T-cell (primary cell): ENCODE results near the gene ZFAND3. TPM values are rescaled to one million over a fixed set of nuclear protein-coding genes. Genes with fewer than 3 reads are reported as not detected.

Source experiments
- ATAC-seq, 4 experiments: fragments of 200-7000 bp in 3 of 4; fragments of 150-1000 bp in 1 of 4; cut with Tn5 transposase; replicated peaks in 1 of 4; 1 replicate in 3 of 4; 2 replicates in 1 of 4; pipeline ENCODE4 v1.10.0; 2021; ENCODE audit warnings: moderate library complexity in 3 of 4, mild to moderate bottlenecking in 2 of 4, moderate number of reproducible peaks in 1 of 4
- CTCF ChIA-PET, 2 donors: fragments of 300-600 bp; sonication (Branson Sonifier 250); formaldehyde crosslinking; loops; one replicate each; lab custom pipeline; 2022; ENCODE audit warnings: antibody characterized with exemption in 2 of 2; lab: Charles Lee
- POLR2A ChIA-PET, 2 donors: fragments of 300-600 bp; sonication (Branson Sonifier 250); formaldehyde crosslinking; loops; one replicate each; lab custom pipeline; 2022; ENCODE audit warnings: antibody characterized with exemption in 2 of 2; lab: Charles Lee
- DNase-seq, 35 experiments: peaks; one replicate each; pipeline versions ENCODE4 v3.0.0 to v3.0.0-alpha.2; 2013 to 2023
- H3K27ac ChIP-seq: one replicate; pipeline ENCODE4 v1.5.1; 2013; ENCODE audit warnings: low read length
- H3K27me3 ChIP-seq, 2 experiments: replicated peaks in 1 of 2; 1 replicate in 1 of 2; 2 replicates in 1 of 2; pipeline versions ENCODE4 v1.6.1 to v1.7.0; 2013; ENCODE audit warnings: low read length in 1 of 2, mixed read lengths in 1 of 2; ENCODE audit not compliant: control insufficient read depth in 2 of 2, insufficient read depth in 2 of 2; ENCODE audit errors: extremely low read depth in 1 of 2
- H3K36me3 ChIP-seq, 2 donors: 1 replicate in 1 of 2; 2 replicates in 1 of 2; pipeline versions ENCODE4 v1.6.1 to v1.7.0; 2013; ENCODE audit warnings: low read length in 1 of 2; ENCODE audit not compliant: control insufficient read depth in 2 of 2, insufficient read depth in 1 of 2; ENCODE audit errors: extremely low read depth in 1 of 2
- H3K4me1 ChIP-seq, 2 experiments: 1 replicate in 1 of 2; 2 replicates in 1 of 2; pipeline versions ENCODE4 v1.6.1 to v1.7.0; 2013; ENCODE audit warnings: low read length in 2 of 2, mixed read lengths in 1 of 2; ENCODE audit not compliant: insufficient read depth in 2 of 2, control insufficient read depth in 1 of 2; ENCODE audit errors: extremely low read depth in 1 of 2
- H3K4me3 ChIP-seq, 2 donors: 1 replicate in 1 of 2; 2 replicates in 1 of 2; pipeline versions ENCODE4 v1.5.1 to v1.7.0; 2013; ENCODE audit warnings: mild to moderate bottlenecking in 2 of 2, low read length in 1 of 2, moderate library complexity in 1 of 2; ENCODE audit not compliant: control insufficient read depth in 1 of 2; ENCODE audit errors: extremely low read depth in 1 of 2
- H3K9me3 ChIP-seq: 2 replicates; pipeline ENCODE4 v1.7.0; 2013
- H3K27ac Mint-ChIP-seq, 2 donors: one replicate each; pipeline ENCODE4 v1.8.0; 2020 to 2021; ENCODE audit warnings: mild to moderate bottlenecking in 2 of 2, mixed read lengths in 2 of 2
- H3K27me3 Mint-ChIP-seq, 2 donors: one replicate each; pipeline ENCODE4 v1.8.0; 2021 to 2022; ENCODE audit warnings: mixed read lengths in 2 of 2
- H3K36me3 Mint-ChIP-seq: one replicate; pipeline ENCODE4 v1.8.0; 2021; ENCODE audit warnings: mixed read lengths
- H3K4me1 Mint-ChIP-seq, 3 donors: one replicate each; pipeline ENCODE4 v1.8.0; 2020 to 2022; ENCODE audit warnings: mixed read lengths in 3 of 3, mild to moderate bottlenecking in 1 of 3
- H3K4me3 Mint-ChIP-seq, 3 donors: one replicate each; pipeline ENCODE4 v1.8.0; 2020 to 2022; ENCODE audit warnings: mild to moderate bottlenecking in 3 of 3, mixed read lengths in 3 of 3, moderate library complexity in 3 of 3
- H3K9me3 Mint-ChIP-seq, 3 donors: one replicate each; pipeline ENCODE4 v1.8.0; 2020 to 2022; ENCODE audit warnings: mixed read lengths in 3 of 3
- WGBS: methylation state at CpG from one replicate; pipeline ENCODE4 v1.1.5; 2013; ENCODE audit warnings: missing lambda C conversion rate; ENCODE audit not compliant: insufficient coverage; 5-methylcytosine and 5-hydroxymethylcytosine counted together
- total RNA-seq, 35 experiments: library from RNA in 6 of 35; stranded (reverse) in 6 of 35; fragments of 120-200 nt in 1 of 35; gene quantifications; one replicate each; pipeline versions ENCODE4 v1.2.1 to v1.2.4 and lab custom pipeline; 2013 to 2026

ZFAND3 gene
- total RNA-seq, 5 donors from 2014 or later (not counting 1 experiment from before 2014, with no cell fraction given), result 35.6 to 59.3 (median 36.4) TPM

DNA sequence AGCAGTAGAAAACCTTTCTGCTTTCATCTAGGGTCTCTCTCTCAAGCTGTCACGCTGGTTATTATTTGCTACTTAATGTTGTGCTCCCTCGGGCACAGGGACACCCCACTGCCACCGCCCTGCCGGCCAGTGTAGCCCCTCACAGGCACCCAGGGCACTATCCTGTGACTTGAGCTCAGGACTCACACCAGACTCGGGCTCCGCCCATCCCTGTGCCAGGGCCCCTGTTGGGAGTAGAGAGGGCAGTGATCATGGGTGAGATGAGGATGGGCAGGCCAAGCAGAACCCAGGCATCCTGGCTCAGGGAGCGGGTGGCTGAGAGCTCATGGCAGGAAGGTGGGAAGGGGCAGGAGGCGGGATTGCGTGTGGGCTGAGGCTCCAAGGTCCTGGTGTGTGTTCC, 371.9 kb downstream of the ZFAND3 start:
- Mint-ChIP-seq H3K4me3 (no peak overlapping the region), H3K4me1 (peaks cover 0 to 4% (median 0%) of the 10 kb centered on the region in 3 donors), H3K27ac (no peak overlapping the region), H3K9me3 (no peaks in the 10 kb centered on the region), H3K36me3 (peaks cover 46% of the 10 kb centered on the region), H3K27me3 (no peaks in the 10 kb centered on the region)
- no peaks in the 10 kb centered on the region for H3K9me3 ChIP-seq
- H3K4me3 ChIP-seq, result no peak overlapping the region
- peaks cover 5 to 11% of the 10 kb centered on the region in 2 donors for H3K36me3 ChIP-seq
- CTCF ChIA-PET, result no interaction called here
- no peak for DNase-seq
- ATAC-seq, result no peak
- H3K27me3 ChIP-seq, result no peaks in the 10 kb centered on the region
- POLR2A ChIA-PET, result no interaction called here
- 100% methylated on average over 1 of the region's 9 CpGs for WGBS
- no peaks in the 10 kb centered on the region for H3K4me1 ChIP-seq
- H3K27ac ChIP-seq, result no peak overlapping the region

DNA sequence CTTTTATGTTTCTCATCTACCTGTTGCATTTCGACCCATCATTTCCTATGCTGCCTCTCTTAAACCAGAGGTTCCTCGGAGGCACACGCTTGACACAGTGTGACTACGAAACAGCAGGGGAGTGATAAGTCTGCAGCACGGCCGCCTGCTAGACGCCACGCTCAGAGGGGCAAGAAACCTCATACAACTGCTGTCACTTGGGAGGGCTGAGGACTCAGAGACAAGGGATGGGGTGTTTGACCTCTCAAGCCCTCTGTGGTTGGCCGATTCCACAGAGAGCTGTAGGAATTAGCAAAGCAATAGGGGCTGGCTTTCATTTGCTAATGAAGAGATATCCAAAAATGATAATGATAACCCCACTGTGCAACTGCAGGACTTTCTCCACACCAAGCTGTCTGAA, 372.5 kb downstream of the ZFAND3 start:
- Mint-ChIP-seq H3K36me3 (peaks cover 49% of the 10 kb centered on the region), H3K9me3 (no peaks in the 10 kb centered on the region), H3K4me1 (peaks cover 0 to 4% (median 0%) of the 10 kb centered on the region in 3 donors), H3K4me3 (no peak overlapping the region), H3K27me3 (no peaks in the 10 kb centered on the region), H3K27ac (no peak overlapping the region)
- ChIA-PET CTCF (no interaction called here), POLR2A (interaction anchor here in 1 of 2 donors (0.7 kb wide), 1 partner anchor 387 kb away, joined by 5 read pairs; no protein-coding TSS in a partner anchor)
- no peak overlapping the region for H3K4me3 ChIP-seq
- no peak overlapping the region for H3K27ac ChIP-seq
- H3K9me3 ChIP-seq, result no peaks in the 10 kb centered on the region
- peaks cover 5 to 7% of the 10 kb centered on the region in 2 donors for H3K36me3 ChIP-seq
- no peaks in the 10 kb centered on the region for H3K27me3 ChIP-seq
- H3K4me1 ChIP-seq, result no peaks in the 10 kb centered on the region
- DNase-seq, result no peak
- no peak for ATAC-seq
- 87% methylated on average over 8 of the region's 9 CpGs for WGBS

DNA sequence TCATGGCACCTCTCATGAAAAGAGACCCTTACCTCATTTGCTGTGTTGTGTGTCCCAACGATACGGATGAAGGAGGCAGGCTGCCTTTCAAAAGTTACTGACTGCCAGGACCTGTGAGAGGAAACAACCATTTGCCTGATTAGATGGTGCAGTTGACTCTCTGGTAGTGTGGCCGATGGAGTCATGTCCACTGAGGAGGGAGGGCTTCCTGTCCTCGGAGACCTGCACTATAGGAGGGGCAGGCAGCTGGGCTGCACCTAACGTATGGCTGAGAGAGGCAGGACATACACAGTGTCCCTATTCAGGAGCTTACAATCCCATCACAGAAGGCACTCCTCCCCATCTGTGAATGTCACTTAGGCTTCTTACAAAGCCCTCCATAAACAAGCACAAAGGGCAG, 373.0 kb downstream of the ZFAND3 start:
- no peak for DNase-seq
- H3K27me3 Mint-ChIP-seq, result no peaks in the 10 kb centered on the region
- ChIA-PET POLR2A (interaction anchor here in 1 of 2 donors (0.7 kb wide), 1 partner anchor 386 kb away, joined by 5 read pairs; no protein-coding TSS in a partner anchor), CTCF (no interaction called here)
- no peaks in the 10 kb centered on the region for H3K9me3 ChIP-seq
- no peak overlapping the region for H3K4me3 ChIP-seq
- no peaks in the 10 kb centered on the region for H3K9me3 Mint-ChIP-seq
- no peak overlapping the region for H3K27ac ChIP-seq
- ATAC-seq, result no peak
- no peaks in the 10 kb centered on the region for H3K4me1 ChIP-seq
- peaks cover 0 to 4% (median 0%) of the 10 kb centered on the region in 3 donors for H3K4me1 Mint-ChIP-seq
- peaks cover 5 to 6% of the 10 kb centered on the region in 2 donors for H3K36me3 ChIP-seq
- H3K27ac Mint-ChIP-seq, result no peak overlapping the region
- H3K4me3 Mint-ChIP-seq, result no peak overlapping the region
- H3K36me3 Mint-ChIP-seq, result peaks cover 46% of the 10 kb centered on the region
- no peaks in the 10 kb centered on the region for H3K27me3 ChIP-seq
- 94% methylated on average over 3 of the region's 5 CpGs for WGBS

DNA sequence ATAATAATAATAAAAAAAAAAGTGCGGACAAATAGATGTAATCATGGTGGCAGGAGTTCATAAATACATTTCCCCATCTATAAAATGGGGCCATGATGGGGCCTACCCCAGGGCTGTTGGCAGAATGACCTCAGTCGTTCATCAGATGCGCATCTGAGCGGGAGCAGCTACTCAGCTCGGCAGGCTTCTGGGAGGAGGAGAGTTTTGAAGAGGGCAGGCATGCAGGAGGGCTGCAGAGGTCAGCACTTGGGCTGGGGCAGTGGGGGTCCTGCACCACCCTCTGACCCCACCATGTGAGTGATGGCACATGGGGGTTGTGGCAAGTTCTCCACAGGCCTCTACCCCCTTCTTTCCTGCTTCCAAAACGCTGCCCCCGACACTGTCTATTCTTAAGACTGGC, 373.5 kb downstream of the ZFAND3 start:
- no peak overlapping the region for H3K27ac ChIP-seq
- WGBS, result 100% methylated on average over 2 of the region's 7 CpGs
- no peak overlapping the region for H3K4me3 ChIP-seq
- Mint-ChIP-seq H3K4me1 (peaks cover 0 to 4% (median 0%) of the 10 kb centered on the region in 3 donors), H3K27ac (no peak overlapping the region), H3K36me3 (peaks cover 44% of the 10 kb centered on the region), H3K27me3 (no peaks in the 10 kb centered on the region), H3K4me3 (no peak overlapping the region), H3K9me3 (no peaks in the 10 kb centered on the region)
- H3K27me3 ChIP-seq, result no peaks in the 10 kb centered on the region
- DNase-seq, result no peak
- ChIA-PET CTCF (interaction anchor here in 1 of 2 donors (0.6 kb wide), 1 partner anchor 495 kb away, joined by 3 read pairs; no protein-coding TSS in a partner anchor), POLR2A (interaction anchor here in 1 of 2 donors (0.7 kb wide), 1 partner anchor 385 kb away, joined by 5 read pairs; no protein-coding TSS in a partner anchor)
- no peaks in the 10 kb centered on the region for H3K4me1 ChIP-seq
- H3K36me3 ChIP-seq, result peaks cover 5 to 6% of the 10 kb centered on the region in 2 donors
- ATAC-seq, result no peak
- no peaks in the 10 kb centered on the region for H3K9me3 ChIP-seq

DNA sequence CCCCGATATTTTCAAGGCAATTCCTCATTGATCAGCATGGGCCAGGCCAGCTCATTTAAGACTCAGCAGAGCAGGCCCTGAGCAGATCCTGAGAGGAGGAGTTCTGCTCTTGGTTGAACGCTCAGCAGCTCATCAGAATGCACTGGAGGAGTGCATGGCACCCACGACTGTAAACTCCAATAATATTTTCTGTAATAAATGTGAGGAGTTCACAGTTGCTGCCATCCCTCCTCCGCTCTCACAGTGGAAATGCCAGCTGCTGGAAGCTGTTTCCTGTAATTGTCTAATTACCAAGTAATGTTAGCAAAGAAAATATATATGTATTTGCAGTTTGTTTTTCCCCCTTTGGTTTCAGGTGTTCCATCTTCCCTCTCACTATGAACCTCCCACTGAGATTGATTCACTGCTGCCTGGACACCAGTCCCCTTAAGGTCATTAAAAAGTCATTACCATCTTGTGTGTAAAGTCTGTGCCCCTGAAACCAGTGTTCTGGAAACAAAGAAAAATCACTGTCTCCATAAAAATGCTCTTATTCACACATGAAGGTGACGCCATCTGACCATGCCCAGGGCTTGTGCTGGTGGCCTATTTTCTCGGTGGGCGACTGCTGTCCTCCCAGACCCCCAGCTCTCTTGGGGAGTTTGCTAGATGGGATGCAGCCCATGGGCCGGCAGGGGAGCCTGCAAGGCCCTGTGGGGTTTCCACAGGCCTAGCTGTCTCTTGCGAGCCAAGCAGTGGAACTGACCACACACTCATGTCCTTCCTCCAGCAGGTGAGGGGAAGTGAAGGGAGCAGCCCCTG, 374.2 kb downstream of the ZFAND3 start:
- H3K27ac ChIP-seq, result no peak overlapping the region
- WGBS, result 96% methylated on average over 5 of the region's 9 CpGs
- ChIA-PET POLR2A (interaction anchor here in 1 of 2 donors (0.6 kb wide), 1 partner anchor 153 kb away, joined by 3 read pairs; no protein-coding TSS in a partner anchor), CTCF (interaction anchor here in 1 of 2 donors (0.6 kb wide), 1 partner anchor 495 kb away, joined by 3 read pairs; no protein-coding TSS in a partner anchor)
- peaks cover 5 to 6% of the 10 kb centered on the region in 2 donors for H3K36me3 ChIP-seq
- Mint-ChIP-seq H3K4me1 (peaks cover 0 to 4% (median 0%) of the 10 kb centered on the region in 3 donors), H3K36me3 (peaks cover 40% of the 10 kb centered on the region), H3K9me3 (no peaks in the 10 kb centered on the region), H3K4me3 (no peak overlapping the region), H3K27me3 (no peaks in the 10 kb centered on the region), H3K27ac (no peak overlapping the region)
- no peak for DNase-seq
- H3K9me3 ChIP-seq, result no peaks in the 10 kb centered on the region
- H3K4me1 ChIP-seq, result no peaks in the 10 kb centered on the region
- ATAC-seq, result no peak
- H3K4me3 ChIP-seq, result no peak overlapping the region
- H3K27me3 ChIP-seq, result no peaks in the 10 kb centered on the region

DNA sequence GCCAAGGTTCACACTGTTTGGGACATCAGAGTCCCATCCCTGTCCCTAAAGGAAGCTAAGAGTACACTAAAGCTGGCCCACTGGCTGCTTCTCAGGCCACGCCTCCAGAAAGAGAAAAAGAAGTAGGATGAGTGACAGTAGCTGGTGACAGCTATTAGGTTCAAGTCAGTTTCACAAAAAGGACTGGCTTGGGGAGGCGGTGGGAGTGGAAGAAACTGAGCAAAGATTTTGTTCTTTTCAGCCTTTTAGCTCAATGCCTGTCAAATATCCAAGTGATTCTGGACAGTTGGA, 374.7 kb downstream of the ZFAND3 start:
- 96% methylated on average over 2 of the region's 2 CpGs for WGBS
- no peaks in the 10 kb centered on the region for H3K9me3 ChIP-seq
- no peak overlapping the region for H3K27ac ChIP-seq
- ChIA-PET CTCF (no interaction called here), POLR2A (interaction anchor here in 1 of 2 donors (0.6 kb wide), 2 partner anchors 113 to 154 kb away, joined by 3 read pairs; no protein-coding TSS in a partner anchor)
- DNase-seq, result no peak
- H3K36me3 Mint-ChIP-seq, result peaks cover 37% of the 10 kb centered on the region
- H3K4me3 Mint-ChIP-seq, result no peak overlapping the region
- H3K4me1 ChIP-seq, result no peaks in the 10 kb centered on the region
- H3K27ac Mint-ChIP-seq, result no peak overlapping the region
- H3K36me3 ChIP-seq, result peaks cover 5 to 6% of the 10 kb centered on the region in 2 donors
- no peak overlapping the region for H3K4me3 ChIP-seq
- no peaks in the 10 kb centered on the region for H3K27me3 ChIP-seq
- no peaks in the 10 kb centered on the region for H3K9me3 Mint-ChIP-seq
- peaks cover 0 to 4% (median 0%) of the 10 kb centered on the region in 3 donors for H3K4me1 Mint-ChIP-seq
- no peaks in the 10 kb centered on the region for H3K27me3 Mint-ChIP-seq
- ATAC-seq, result no peak
